Gastrocnemius medialis (tissue), 4 donors: ENCODE measurements around the gene RETN. TPM values are rescaled to one million over a fixed set of nuclear protein-coding genes. Genes with fewer than 3 reads are reported as not detected.

Experiments
- ATAC-seq, 2 donors: fragments of 150-250 bp; one replicate each; pipeline ENCODE4 v1.9.1; 2016
- DNase-seq, 2 donors: peaks; one replicate each; pipeline ENCODE4 v3.0.0-alpha.2; 2019
- H3K27ac ChIP-seq, 4 donors: fragments of 200-600 bp; sonication (generic); 1 replicate in 1 of 4; 2 replicates in 3 of 4; pipeline ENCODE4 v1.5.1; 2016 to 2018; ENCODE audit warnings: mild to moderate bottlenecking in 2 of 4, moderate library complexity in 1 of 4
- H3K27me3 ChIP-seq, 3 donors: fragments of 200-600 bp; sonication (generic) in 2 of 3; 1 replicate in 1 of 3; 2 replicates in 2 of 3; pipeline versions ENCODE4 v1.5.1 to v1.6.0; 2016 to 2019; ENCODE audit warnings: mild to moderate bottlenecking in 1 of 3, moderate library complexity in 1 of 3
- H3K36me3 ChIP-seq, 2 donors: fragments of 200-600 bp; sonication (generic) in 1 of 2; one replicate each; pipeline ENCODE4 v1.5.1; 2017 to 2018
- H3K4me1 ChIP-seq, 2 donors: fragments of 200-600 bp; sonication (generic) in 1 of 2; one replicate each; pipeline ENCODE4 v1.5.1; 2016 to 2017; ENCODE audit warnings: mild to moderate bottlenecking in 2 of 2
- H3K4me3 ChIP-seq, 4 donors: fragments of 200-600 bp; sonication (generic) in 3 of 4; 1 replicate in 1 of 4; 2 replicates in 3 of 4; pipeline ENCODE4 v1.5.1; 2016 to 2019; ENCODE audit warnings: mild to moderate bottlenecking in 2 of 4
- H3K9me3 ChIP-seq, 3 donors: fragments of 200-600 bp; sonication (generic) in 2 of 3; 1 replicate in 1 of 3; 2 replicates in 2 of 3; pipeline ENCODE4 v1.5.1; 2016 to 2019
- POLR2A ChIP-seq, 2 donors: fragments of 450-650 bp; IDR thresholded peaks; one replicate each; pipeline ENCODE4 v1.6.1; 2017; ENCODE audit warnings: antibody characterized with exemption in 2 of 2, mild to moderate bottlenecking in 2 of 2, moderate library complexity in 2 of 2
- in situ Hi-C, 4 donors: fragments of 200-750 bp; cut with MboI; loops; one replicate each; pipeline versions ENCODE4 v1.15.0 to v1.8.0; 2017; ENCODE audit warnings: low sequenced_read_pairs in 4 of 4
- intact Hi-C: fragments of 100-400 bp; cut with DNase I; formaldehyde crosslinking; loops from one replicate; pipeline ENCODE4 v1.15.1; 2023; ENCODE audit warnings: low total_unique reads
- total RNA-seq, 4 donors: library from RNA; depleted of rRNA; stranded (reverse); fragments of >200 nt; gene quantifications; one replicate each; pipeline versions ENCODE4 v1.1.0 to v1.2.3, GENCODE V29; 2016
- TF ChIP-seq, protein P1 (sequence below), 5 experiments: fragments of 450-650 bp in 3 of 5; fragments of 200-600 bp in 2 of 5; sonication (generic) in 2 of 5; IDR thresholded peaks in 4 of 5; conservative IDR thresholded peaks in 1 of 5; 1 replicate in 4 of 5; 2 replicates in 1 of 5; pipeline ENCODE4 v1.5.1; 2016 to 2019; ENCODE audit warnings: antibody characterized with exemption in 5 of 5, mild to moderate bottlenecking in 3 of 5, moderate library complexity in 3 of 5

The RETN gene
- total RNA-seq, 4 donors from 2014 or later, result 1.2 TPM; not detected in 3

DNA sequence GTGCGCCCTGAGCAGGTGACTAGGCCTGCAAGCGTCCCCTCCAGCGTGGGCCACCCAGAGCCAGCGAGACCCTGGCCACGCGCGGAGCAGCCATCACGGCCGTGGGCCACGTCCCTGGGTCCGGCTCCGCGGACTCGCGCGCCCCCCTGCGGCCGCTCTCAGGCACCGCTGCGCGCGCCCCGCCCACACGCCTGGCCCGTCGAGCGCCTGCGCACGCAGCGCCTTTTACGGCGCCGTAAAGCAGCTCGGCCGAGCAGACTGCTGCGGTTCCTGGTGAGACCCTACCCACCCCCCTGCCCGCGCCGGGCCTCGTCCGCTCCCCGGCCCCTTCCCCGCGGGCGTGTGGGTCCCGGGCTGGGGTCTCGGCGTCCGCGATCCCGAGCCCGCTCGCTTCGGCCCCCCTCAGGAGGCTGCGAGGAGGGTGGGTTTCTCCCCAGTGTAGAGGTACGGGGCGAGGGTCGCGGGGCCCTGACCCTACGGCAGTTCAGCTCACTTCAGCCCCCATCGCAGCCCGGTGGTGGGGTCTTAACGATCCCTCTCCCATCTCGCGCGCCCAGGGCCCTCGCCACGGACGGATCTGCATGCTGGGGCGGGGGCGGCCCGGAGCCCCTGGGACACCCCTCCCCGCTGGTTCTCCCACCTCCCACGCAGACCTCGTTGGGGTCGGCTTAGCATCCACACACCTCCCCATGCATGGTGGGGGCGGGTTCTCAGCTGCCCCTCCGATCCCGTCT is 11.9 kb downstream of the RETN start, which contains the start of gene TRAPPC5:
TSS of gene TRAPPC5 (plus strand) at position 228 of the 734 bp plus-strand sequence. CDS start 1,421 bp downstream, outside the sequence.
- peak; percentile 86 to 91 for ATAC-seq
- in situ Hi-C loops, result loop anchor here in 1 of 4 donors (5.0 kb wide), 1 partner anchor 108 kb away; no protein-coding TSS in a partner anchor

GRCh38 chr19:7681340-7682174 is 12.7 kb downstream of the RETN start:
- intact Hi-C loops, result loop anchor here (2.0 to 10.0 kb wide), 2 partner anchors 119 to 327 kb away; no protein-coding TSS in a partner anchor
- TF ChIP-seq POLR2A (IDR thresholded peaks at IDR 0.05), result no peak
- TF ChIP-seq, protein P1, sequence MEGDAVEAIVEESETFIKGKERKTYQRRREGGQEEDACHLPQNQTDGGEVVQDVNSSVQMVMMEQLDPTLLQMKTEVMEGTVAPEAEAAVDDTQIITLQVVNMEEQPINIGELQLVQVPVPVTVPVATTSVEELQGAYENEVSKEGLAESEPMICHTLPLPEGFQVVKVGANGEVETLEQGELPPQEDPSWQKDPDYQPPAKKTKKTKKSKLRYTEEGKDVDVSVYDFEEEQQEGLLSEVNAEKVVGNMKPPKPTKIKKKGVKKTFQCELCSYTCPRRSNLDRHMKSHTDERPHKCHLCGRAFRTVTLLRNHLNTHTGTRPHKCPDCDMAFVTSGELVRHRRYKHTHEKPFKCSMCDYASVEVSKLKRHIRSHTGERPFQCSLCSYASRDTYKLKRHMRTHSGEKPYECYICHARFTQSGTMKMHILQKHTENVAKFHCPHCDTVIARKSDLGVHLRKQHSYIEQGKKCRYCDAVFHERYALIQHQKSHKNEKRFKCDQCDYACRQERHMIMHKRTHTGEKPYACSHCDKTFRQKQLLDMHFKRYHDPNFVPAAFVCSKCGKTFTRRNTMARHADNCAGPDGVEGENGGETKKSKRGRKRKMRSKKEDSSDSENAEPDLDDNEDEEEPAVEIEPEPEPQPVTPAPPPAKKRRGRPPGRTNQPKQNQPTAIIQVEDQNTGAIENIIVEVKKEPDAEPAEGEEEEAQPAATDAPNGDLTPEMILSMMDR (IDR thresholded peaks at IDR 0.05 in 4 of 5, conservative IDR thresholded peaks at IDR 0.05 in 1 of 5), result peak in 4 of 5 experiments; percentile 11 to 53 (median 32)

More for the DNA sequence above, 11.9 kb downstream of the RETN start, which contains the start of gene TRAPPC5:
- peak within 1 kb of the TSS; percentile 83 to 94 (median 92) for H3K27ac ChIP-seq
- peaks cover 4 to 9% of the 10 kb centered on the region in 2 donors for H3K4me1 ChIP-seq
- H3K36me3 ChIP-seq, result peaks cover 0 to 22% of the 10 kb centered on the region in 2 donors
- peak; percentile 55 to 77 for DNase-seq
- H3K4me3 ChIP-seq, result peak within 1 kb of the TSS; percentile 91 to 100 (median 94)
- intact Hi-C loops, result loop anchor here (1.0 to 10.0 kb wide), 5 partner anchors 28 to 326 kb away; partner anchors contain the start of genes PET100 and XAB2
- no peaks in the 10 kb centered on the region for H3K9me3 ChIP-seq
- TF ChIP-seq POLR2A (IDR thresholded peaks at IDR 0.05), result peak; percentile 60 to 77
- TF ChIP-seq, protein P1 (IDR thresholded peaks at IDR 0.05 in 4 of 5, conservative IDR thresholded peaks at IDR 0.05 in 1 of 5), result peak in 4 of 5 experiments; percentile 80 to 100 (median 99)
- H3K27me3 ChIP-seq, result peaks cover 0 to 10% (median 0%) of the 10 kb centered on the region in 3 donors

DNA sequence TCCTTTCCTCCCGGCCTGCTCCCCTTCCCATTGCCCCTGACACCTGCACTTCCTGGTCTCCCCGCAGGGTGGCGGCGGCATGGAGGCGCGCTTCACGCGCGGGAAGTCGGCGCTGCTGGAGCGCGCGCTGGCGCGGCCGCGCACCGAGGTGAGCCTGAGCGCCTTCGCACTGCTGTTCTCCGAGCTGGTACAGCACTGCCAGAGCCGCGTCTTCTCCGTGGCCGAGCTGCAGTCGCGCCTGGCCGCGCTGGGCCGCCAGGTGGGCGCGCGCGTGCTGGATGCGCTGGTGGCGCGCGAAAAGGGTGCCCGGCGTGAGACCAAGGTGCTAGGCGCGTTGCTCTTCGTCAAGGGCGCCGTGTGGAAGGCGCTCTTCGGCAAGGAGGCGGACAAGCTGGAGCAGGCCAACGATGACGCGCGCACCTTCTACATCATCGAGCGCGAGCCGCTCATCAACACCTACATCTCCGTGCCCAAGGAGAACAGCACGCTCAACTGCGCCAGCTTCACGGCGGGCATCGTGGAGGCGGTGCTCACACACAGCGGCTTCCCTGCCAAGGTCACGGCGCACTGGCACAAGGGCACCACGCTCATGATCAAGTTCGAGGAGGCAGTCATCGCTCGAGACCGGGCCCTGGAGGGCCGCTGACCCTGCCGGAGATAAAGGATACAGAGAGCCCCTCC is 13.5 kb downstream of the RETN start:
- intact Hi-C loops, result loop anchor here (10.0 kb wide), 1 partner anchor 328 kb away; no protein-coding TSS in a partner anchor
- in situ Hi-C loops, result loop anchor here in 1 of 4 donors (5.0 kb wide), 1 partner anchor 110 kb away; no protein-coding TSS in a partner anchor
- no peaks in the 10 kb centered on the region for H3K27me3 ChIP-seq
- H3K9me3 ChIP-seq, result no peaks in the 10 kb centered on the region
- H3K27ac ChIP-seq, result peak overlapping the region in 3 of 4 donors; percentile 83 to 93 (median 90)
- H3K4me1 ChIP-seq, result peaks cover 4 to 9% of the 10 kb centered on the region in 2 donors
- DNase-seq (no peak), ATAC-seq (no peak)
- H3K4me3 ChIP-seq, result peak overlapping the region in 3 of 4 donors; percentile 91 to 100 (median 94)
- peaks cover 0 to 22% of the 10 kb centered on the region in 2 donors for H3K36me3 ChIP-seq
- TF ChIP-seq, protein P1 (IDR thresholded peaks at IDR 0.05 in 4 of 5, conservative IDR thresholded peaks at IDR 0.05 in 1 of 5), result no peak
- TF ChIP-seq POLR2A (IDR thresholded peaks at IDR 0.05), result no peak

More at GRCh38 chr19:7681340-7682174, 12.7 kb downstream of the RETN start:
- peak overlapping the region; percentile 83 to 94 (median 92) for H3K27ac ChIP-seq
- in situ Hi-C loops, result loop anchor here in 1 of 4 donors (5.0 kb wide), 1 partner anchor 109 kb away; no protein-coding TSS in a partner anchor
- peaks cover 4 to 9% of the 10 kb centered on the region in 2 donors for H3K4me1 ChIP-seq
- peaks cover 0 to 3% (median 0%) of the 10 kb centered on the region in 3 donors for H3K27me3 ChIP-seq
- H3K4me3 ChIP-seq, result peak overlapping the region; percentile 91 to 100 (median 94)
- DNase-seq (peak; percentile 68 to 78), ATAC-seq (peak; percentile 59 to 72)
- H3K36me3 ChIP-seq, result peaks cover 0 to 22% of the 10 kb centered on the region in 2 donors
- H3K9me3 ChIP-seq, result no peaks in the 10 kb centered on the region
